Endothelial cell of umbilical vein (primary cell): ENCODE data around the gene NEK4. TPM values are rescaled to one million over a fixed set of nuclear protein-coding genes. Genes with fewer than 3 reads are reported as not detected.

Source experiments
- BruUV-seq: library from RNA; stranded (reverse); fragments of 400-500 nt; replicated peaks from 2 replicates; lab custom pipeline; 2021; lab: Mats Ljungman, UMichigan
- CTCF ChIA-PET: fragments of 300-600, 350-600 bp; sonication (Branson Sonifier 250); formaldehyde crosslinking; loops from one replicate; lab custom pipeline; 2021; ENCODE audit warnings: antibody characterized with exemption, inconsistent platforms; lab: Charles Lee
- POLR2A ChIA-PET: fragments of 300-600, 350-600 bp; sonication (Branson Sonifier 250); formaldehyde crosslinking; loops from one replicate; lab custom pipeline; 2021; ENCODE audit warnings: antibody characterized with exemption, inconsistent platforms; lab: Charles Lee
- DNase-seq: peaks from one replicate; pipeline ENCODE4 v3.0.0-alpha.2; 2011; ENCODE audit warnings: low read depth, low spot score
- FAIRE-seq: peaks from 2 replicates; lab custom pipeline; 2011; peaks lifted over from hg19 to GRCh38; lab: Jason Lieb, UNC
- H2AFZ ChIP-seq: 2 replicates; pipeline ENCODE4 v1.6.0; 2012; ENCODE audit warnings: low read depth, low read length, control low read depth, inconsistent platforms
- H3K27ac ChIP-seq: 2 replicates; pipeline ENCODE4 v1.5.1; 2011; ENCODE audit warnings: low read depth, mild to moderate bottlenecking, control low read depth, low read length, moderate library complexity; ENCODE audit not compliant: insufficient read depth
- H3K27me3 ChIP-seq, 2 experiments: 2 replicates each; pipeline versions ENCODE4 v1.6.0 to v1.6.1; 2011; ENCODE audit warnings: low read length in 2 of 2, mixed read lengths in 1 of 2; ENCODE audit not compliant: control insufficient read depth in 2 of 2, insufficient read depth in 2 of 2
- H3K36me3 ChIP-seq, 2 experiments: 2 replicates in 1 of 2; 3 replicates in 1 of 2; pipeline ENCODE4 v1.5.1; 2011; ENCODE audit warnings: low read length in 2 of 2, mild to moderate bottlenecking in 1 of 2, moderate library complexity in 1 of 2; ENCODE audit not compliant: control insufficient read depth in 2 of 2, insufficient read depth in 2 of 2; ENCODE audit errors: extremely low read depth in 1 of 2
- H3K4me1 ChIP-seq: 3 replicates; pipeline ENCODE4 v1.5.1; 2011; ENCODE audit warnings: mild to moderate bottlenecking, low read length; ENCODE audit not compliant: control insufficient read depth, insufficient read depth; ENCODE audit errors: extremely low read depth
- H3K4me2 ChIP-seq: 2 replicates; pipeline ENCODE4 v1.6.1; 2011; ENCODE audit warnings: low read length, control low read depth, mixed read lengths; ENCODE audit not compliant: insufficient read depth
- H3K4me3 ChIP-seq, 3 experiments: fragments of 200-600 bp in 1 of 3; sonication (generic), shearing (Covaris generic) in 1 of 3; replicated peaks in 1 of 3; 2 replicates each; pipeline ENCODE4 v1.5.1; 2011 to 2016; ENCODE audit warnings: control low read depth in 3 of 3, low read length in 3 of 3, mild to moderate bottlenecking in 2 of 3, inconsistent platforms in 1 of 3, low read depth in 1 of 3, moderate library complexity in 1 of 3; ENCODE audit not compliant: insufficient read depth in 1 of 3
- H3K79me2 ChIP-seq: 2 replicates; pipeline ENCODE4 v1.6.0; 2012; ENCODE audit warnings: low read length, inconsistent platforms; ENCODE audit not compliant: control insufficient read depth, insufficient read depth
- H3K9ac ChIP-seq: replicated peaks from 2 replicates; pipeline ENCODE3; 2011; ENCODE audit warnings: low read length, control low read depth; ENCODE audit not compliant: insufficient read depth; ENCODE audit errors: extremely low read depth
- H3K9me1 ChIP-seq: replicated peaks from 3 replicates; pipeline ENCODE4 v1.6.0; 2011; ENCODE audit warnings: mild to moderate bottlenecking, low read length; ENCODE audit not compliant: control insufficient read depth, insufficient read depth; ENCODE audit errors: extremely low read depth
- H3K9me3 ChIP-seq: replicated peaks from 2 replicates; pipeline ENCODE4 v1.5.1; 2012; ENCODE audit warnings: low read length, inconsistent platforms; ENCODE audit not compliant: control insufficient read depth, insufficient read depth
- H4K20me1 ChIP-seq: replicated peaks from 2 replicates; pipeline ENCODE3; 2011; ENCODE audit warnings: mild to moderate bottlenecking, low read length; ENCODE audit not compliant: control insufficient read depth, insufficient read depth; ENCODE audit errors: extremely low read depth
- CTCF ChIP-seq, 2 donors: IDR thresholded peaks; 1 replicate in 1 of 2; 2 replicates in 1 of 2; pipeline ENCODE4 v1.5.1; 2011; ENCODE audit warnings: low read length in 2 of 2, mild to moderate bottlenecking in 2 of 2, moderate library complexity in 2 of 2, control low read depth in 1 of 2, inconsistent platforms in 1 of 2, low read depth in 1 of 2; ENCODE audit not compliant: insufficient read depth in 1 of 2; ENCODE audit errors: extremely low read depth in 1 of 2
- EZH2 ChIP-seq: IDR thresholded peaks from 2 replicates; pipeline ENCODE4 v1.6.1; 2012; ENCODE audit warnings: borderline replicate concordance, low read depth, mild to moderate bottlenecking, moderate library complexity, low read length, inconsistent platforms; ENCODE audit not compliant: severe bottlenecking
- FOS ChIP-seq: IDR thresholded peaks from 2 replicates; pipeline ENCODE4 v1.6.1; 2011; ENCODE audit warnings: mild to moderate bottlenecking, low read length, moderate library complexity, borderline replicate concordance; ENCODE audit not compliant: insufficient read depth
- GATA2 ChIP-seq: IDR thresholded peaks from 2 replicates; pipeline ENCODE4 v1.7.0; 2011; ENCODE audit warnings: low read depth, mild to moderate bottlenecking, moderate library complexity, mixed read lengths, low read length; ENCODE audit not compliant: insufficient read length, insufficient read depth
- JUN ChIP-seq: IDR thresholded peaks from 2 replicates; pipeline ENCODE4 v1.6.1; 2011; ENCODE audit warnings: borderline replicate concordance, low read depth; ENCODE audit not compliant: insufficient read length, insufficient read depth
- MYC ChIP-seq: IDR thresholded peaks from one replicate; pipeline ENCODE4 v1.6.1; 2011; ENCODE audit warnings: mild to moderate bottlenecking, low read depth, low read length
- POLR2A ChIP-seq: IDR thresholded peaks from 2 replicates; pipeline ENCODE4 v1.6.1; 2012; ENCODE audit warnings: low read depth, mild to moderate bottlenecking, control low read depth, low read length
- POLR2AphosphoS5 ChIP-seq: IDR thresholded peaks from 2 replicates; pipeline ENCODE4 v1.6.1; 2012; ENCODE audit warnings: low read depth, mild to moderate bottlenecking, control low read depth, low read length, moderate library complexity; ENCODE audit not compliant: insufficient read depth
- dilution Hi-C: fragments of 300-500 bp; cut with MboI; formaldehyde crosslinking; loops from one replicate; pipeline ENCODE4 v1.15.0; 2019; ENCODE audit warnings: low sequenced_read_pairs; ENCODE audit not compliant: extremely low pct_ligation_motif_present
- intact Hi-C: fragments of 100-400 bp; cut with micrococcal nuclease; formaldehyde crosslinking; loops from one replicate; pipeline ENCODE4 v1.10.0; 2022
- polyA plus RNA-seq, 4 experiments: library from polyadenylated mRNA; depleted of rRNA in 3 of 4; stranded (reverse) in 3 of 4; unstranded in 1 of 4; fragments of >200 nt; gene quantifications; 2 replicates each; pipeline versions ENCODE4 v1.2.1 to v1.2.3, GENCODE V29; 2011 to 2012; ENCODE audit warnings: missing spikeins in 1 of 4
- total RNA-seq: library from RNA; stranded (reverse); gene quantifications from 2 replicates; pipeline ENCODE4 v1.2.3, GENCODE V29; 2021
- TF ChIP-seq, protein P1 (sequence below): IDR thresholded peaks from 2 replicates; pipeline ENCODE4 v1.6.1; 2011; ENCODE audit not compliant: insufficient read depth, insufficient read length

Gene NEK4
- total and polyA plus RNA-seq, 2 donors (not counting 3 experiments of a cell fraction or from before 2014, with no cell fraction given), result 4.4 to 20.8 TPM

- Histone ChIP-seq H3K9me1 (no peaks in the 10 kb centered on the region), H3K4me1 (no peaks in the 10 kb centered on the region), H3K4me3 (no peak overlapping the region), H3K36me3 (no peaks in the 10 kb centered on the region), H3K79me2 (no peaks in the 10 kb centered on the region), H4K20me1 (no peaks in the 10 kb centered on the region), H3K9ac (no peak overlapping the region), H3K27ac (no peak overlapping the region), H3K27me3 (no peaks in the 10 kb centered on the region), H3K9me3 (no peaks in the 10 kb centered on the region), H2AFZ (no peak overlapping the region), H3K4me2 (no peak overlapping the region)
- TF ChIP-seq CTCF (IDR thresholded peaks at IDR 0.05; ENCODE audit: extremely low read depth in 1 of 2, insufficient read depth in 1 of 2, low read depth in 1 of 2, low read length in 2 of 2) (no peak), POLR2A (no peak), MYC (no peak), EZH2 (no peak), POLR2AphosphoS5 (no peak), GATA2 (no peak), FOS (no peak), JUN (no peak)
- TF ChIP-seq, protein P1, sequence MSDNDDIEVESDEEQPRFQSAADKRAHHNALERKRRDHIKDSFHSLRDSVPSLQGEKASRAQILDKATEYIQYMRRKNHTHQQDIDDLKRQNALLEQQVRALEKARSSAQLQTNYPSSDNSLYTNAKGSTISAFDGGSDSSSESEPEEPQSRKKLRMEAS, result no peak
- ChIA-PET CTCF (interaction anchor here (1.4 kb wide), 1 partner anchor 10 kb away, joined by 3 read pairs; no protein-coding TSS in a partner anchor), POLR2A (no interaction called here)
- no TSS peak for BruUV-seq
- DNase-seq, result no peak
- dilution Hi-C loops, result no loop called here
- no peak for FAIRE-seq
- intact Hi-C loops, result no loop called here
Observed at GRCh38 chr3:52788890-52789745, 18.4 kb upstream of the NEK4 start.
